ENCODE measurements around the gene CNTNAP1. TPM values are rescaled to one million over a fixed set of nuclear protein-coding genes. Genes with fewer than 3 reads are reported as not detected.

The CNTNAP1 gene
- total and polyA plus RNA-seq, 9 of the 15 experiments (the other 6 are each of a cell fraction or from before 2014, with no cell fraction given): 0.10 to 1.8 (median 0.62) TPM

DNA sequence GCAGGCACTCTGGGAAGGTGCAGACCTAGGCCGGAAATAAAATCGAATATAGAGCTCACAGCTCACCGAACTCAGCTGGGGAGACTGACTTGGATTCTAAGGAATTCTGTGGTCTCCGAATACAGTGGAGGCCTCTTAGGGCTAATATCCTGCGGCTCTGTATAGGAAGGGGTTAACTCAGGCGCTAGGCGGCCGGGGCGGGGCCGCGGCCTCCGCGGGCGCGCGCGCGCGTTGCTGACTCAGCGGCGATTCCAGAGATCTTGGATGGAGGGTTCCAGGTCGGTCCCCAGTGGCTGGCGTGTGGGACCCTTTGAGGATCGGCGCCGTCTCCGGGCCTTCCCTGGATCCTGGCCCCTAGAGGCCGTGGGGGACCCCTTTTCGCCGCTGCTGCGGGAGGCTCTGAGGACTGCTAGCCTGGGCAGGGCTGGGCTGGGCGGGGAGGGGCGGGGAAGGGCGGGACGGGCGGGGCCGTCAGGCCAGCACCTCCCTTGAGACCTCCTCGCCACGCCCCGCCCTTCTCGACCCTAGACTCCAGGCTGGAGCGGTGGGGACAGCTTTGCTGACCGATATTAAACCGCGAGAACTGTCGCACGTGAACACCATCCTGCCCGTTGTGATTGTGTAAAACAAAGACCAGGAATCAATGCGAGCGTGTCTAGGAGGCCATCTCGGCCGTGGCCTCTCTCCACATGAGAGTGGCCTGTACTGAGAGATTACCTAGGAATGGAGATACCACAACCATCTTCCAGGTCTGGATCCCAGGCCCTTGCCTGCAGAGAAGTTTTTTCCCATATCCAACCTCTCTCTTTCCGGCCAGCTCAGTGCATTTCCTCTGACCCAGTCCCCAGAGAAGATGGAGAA, 4.2 kb upstream of the CNTNAP1 start (continued):
- TF ChIP-seq, protein P1, sequence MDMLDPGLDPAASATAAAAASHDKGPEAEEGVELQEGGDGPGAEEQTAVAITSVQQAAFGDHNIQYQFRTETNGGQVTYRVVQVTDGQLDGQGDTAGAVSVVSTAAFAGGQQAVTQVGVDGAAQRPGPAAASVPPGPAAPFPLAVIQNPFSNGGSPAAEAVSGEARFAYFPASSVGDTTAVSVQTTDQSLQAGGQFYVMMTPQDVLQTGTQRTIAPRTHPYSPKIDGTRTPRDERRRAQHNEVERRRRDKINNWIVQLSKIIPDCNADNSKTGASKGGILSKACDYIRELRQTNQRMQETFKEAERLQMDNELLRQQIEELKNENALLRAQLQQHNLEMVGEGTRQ (CRISPR knock-in tag; IDR thresholded peaks at IDR 0.05): no peak; the same call in 1 of the 2 replicates
- TF ChIP-seq RNF2 (IDR thresholded peaks at IDR 0.05): 0 out of 2 replicates have a peak, but pooled peaks have one; percentile 15
- TF ChIP-seq MBD2 (IDR thresholded peaks at IDR 0.05; ENCODE audit: borderline replicate concordance, low read depth): no peak; the same call in 1 of the 2 replicates
- peak; percentile 39; the same call in 1 of the 2 replicates for TF ChIP-seq BACH1 (tag; IDR thresholded peaks at IDR 0.05)
- TF ChIP-seq CHD1 (IDR thresholded peaks at IDR 0.05; ENCODE audit: low read length): peak; percentile 37
- TF ChIP-seq, protein P2, sequence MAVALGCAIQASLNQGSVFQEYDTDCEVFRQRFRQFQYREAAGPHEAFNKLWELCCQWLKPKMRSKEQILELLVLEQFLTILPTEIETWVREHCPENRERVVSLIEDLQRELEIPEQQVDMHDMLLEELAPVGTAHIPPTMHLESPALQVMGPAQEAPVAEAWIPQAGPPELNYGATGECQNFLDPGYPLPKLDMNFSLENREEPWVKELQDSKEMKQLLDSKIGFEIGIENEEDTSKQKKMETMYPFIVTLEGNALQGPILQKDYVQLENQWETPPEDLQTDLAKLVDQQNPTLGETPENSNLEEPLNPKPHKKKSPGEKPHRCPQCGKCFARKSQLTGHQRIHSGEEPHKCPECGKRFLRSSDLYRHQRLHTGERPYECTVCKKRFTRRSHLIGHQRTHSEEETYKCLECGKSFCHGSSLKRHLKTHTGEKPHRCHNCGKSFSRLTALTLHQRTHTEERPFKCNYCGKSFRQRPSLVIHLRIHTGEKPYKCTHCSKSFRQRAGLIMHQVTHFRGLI (CRISPR knock-in tag; IDR thresholded peaks at IDR 0.05): no peak
- no peak for TF ChIP-seq XRCC4 (IDR thresholded peaks at IDR 0.05; ENCODE audit: extremely low read depth, insufficient read depth, insufficient read length)
- peak; percentile 66; the same call in 1 of the 2 replicates for TF ChIP-seq POLR2AphosphoS5 (IDR thresholded peaks at IDR 0.05; ENCODE audit: control insufficient read depth, insufficient read depth, low read depth, low read length)
- TF ChIP-seq HEY1 (CRISPR knock-in tag; IDR thresholded peaks at IDR 0.05; ENCODE audit: borderline replicate concordance): no peak
- peak in 1 of 2 experiments; percentile 17; a peak in 2 of 4 replicates for TF ChIP-seq FOXK2 (conservative IDR thresholded peaks at IDR 0.05 in 1 of 2, IDR thresholded peaks at IDR 0.05 in 1 of 2; ENCODE audit: low read depth in 2 of 2)
- 0 out of 3 replicates have a peak, but pooled peaks of 1 of the 2 experiments have one; percentile 40 for TF ChIP-seq CBX3 (IDR thresholded peaks at IDR 0.05; ENCODE audit: borderline replicate concordance in 1 of 2, low read length in 2 of 2)
- TF ChIP-seq BRF2 (IDR thresholded peaks at IDR 0.05; ENCODE audit: borderline replicate concordance, insufficient read depth, insufficient read length): no peak
- no peak for TF ChIP-seq U2AF1 (optimal IDR thresholded peaks at IDR 0.05; ENCODE audit: low read depth, low read length)
- TF ChIP-seq PTRF (tag; IDR thresholded peaks at IDR 0.05): no peak
- TF ChIP-seq, protein P3, sequence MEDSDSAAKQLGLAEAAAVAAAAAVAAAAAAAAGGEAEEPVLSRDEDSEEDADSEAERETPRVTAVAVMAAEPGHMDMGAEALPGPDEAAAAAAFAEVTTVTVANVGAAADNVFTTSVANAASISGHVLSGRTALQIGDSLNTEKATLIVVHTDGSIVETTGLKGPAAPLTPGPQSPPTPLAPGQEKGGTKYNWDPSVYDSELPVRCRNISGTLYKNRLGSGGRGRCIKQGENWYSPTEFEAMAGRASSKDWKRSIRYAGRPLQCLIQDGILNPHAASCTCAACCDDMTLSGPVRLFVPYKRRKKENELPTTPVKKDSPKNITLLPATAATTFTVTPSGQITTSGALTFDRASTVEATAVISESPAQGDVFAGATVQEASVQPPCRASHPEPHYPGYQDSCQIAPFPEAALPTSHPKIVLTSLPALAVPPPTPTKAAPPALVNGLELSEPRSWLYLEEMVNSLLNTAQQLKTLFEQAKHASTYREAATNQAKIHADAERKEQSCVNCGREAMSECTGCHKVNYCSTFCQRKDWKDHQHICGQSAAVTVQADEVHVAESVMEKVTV (CRISPR knock-in tag; IDR thresholded peaks at IDR 0.05): no peak
- no peak for TF ChIP-seq ELF2 (CRISPR knock-in tag; IDR thresholded peaks at IDR 0.05)
- TF ChIP-seq KAT2B (IDR thresholded peaks at IDR 0.05; ENCODE audit: low read depth, low read length): no peak
- no peak for TF ChIP-seq IRF2 (CRISPR knock-in tag; IDR thresholded peaks at IDR 0.05)
- TF ChIP-seq ZZZ3 (IDR thresholded peaks at IDR 0.05): no peak
- peak; percentile 70; the same call in 1 of the 2 replicates for TF ChIP-seq ETV1 (tag; conservative IDR thresholded peaks at IDR 0.05; ENCODE audit: low read depth)
- no peak for TF ChIP-seq BMI1 (IDR thresholded peaks at IDR 0.05; ENCODE audit: low read length)
- TF ChIP-seq GTF2F1 (IDR thresholded peaks at IDR 0.05; ENCODE audit: low read depth, low read length): no peak
- no peak for TF ChIP-seq HDAC3 (IDR thresholded peaks at IDR 0.05; ENCODE audit: borderline replicate concordance, partially characterized antibody)

All from K562 (cell line).